ENCODE measurements around the gene CHURC1.
"Not testable (repeated sequence)": the region's sequence is repeated elsewhere in the genome, so short reads cannot be mapped to it uniquely, and the experiment has no call there.

The CHURC1 gene

DNA sequence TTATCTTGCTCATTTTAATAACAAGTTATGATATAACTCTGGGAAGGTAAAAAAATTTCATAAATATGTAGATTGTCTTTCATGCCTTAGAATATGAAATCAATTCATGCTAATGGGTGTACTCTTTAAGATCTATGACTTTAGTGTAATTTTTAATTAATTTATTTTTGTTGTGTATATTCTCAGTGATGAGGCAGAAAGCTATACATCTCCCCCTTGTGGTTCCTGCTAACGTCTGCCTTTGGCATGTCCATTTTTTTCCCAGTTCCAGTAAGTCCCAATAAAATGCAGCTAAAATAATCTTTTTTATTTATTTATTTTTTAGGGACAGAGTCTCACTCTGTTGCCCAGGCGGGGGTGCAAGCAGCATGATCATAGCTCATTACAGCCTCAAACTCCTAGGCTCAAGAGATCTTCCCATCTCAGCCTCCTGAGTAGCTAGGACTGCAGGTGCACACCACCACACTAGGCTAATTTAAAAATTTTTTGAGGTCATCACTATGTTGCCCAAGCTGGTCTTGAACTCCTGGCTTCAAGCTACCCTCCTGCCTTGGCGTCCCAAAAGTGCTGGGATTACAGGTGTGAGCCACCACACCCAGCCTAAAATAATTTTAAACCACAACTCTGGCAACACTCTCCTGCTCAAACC, 3.3 kb upstream of the CHURC1 start:
- no peak for DNase-seq

DNA sequence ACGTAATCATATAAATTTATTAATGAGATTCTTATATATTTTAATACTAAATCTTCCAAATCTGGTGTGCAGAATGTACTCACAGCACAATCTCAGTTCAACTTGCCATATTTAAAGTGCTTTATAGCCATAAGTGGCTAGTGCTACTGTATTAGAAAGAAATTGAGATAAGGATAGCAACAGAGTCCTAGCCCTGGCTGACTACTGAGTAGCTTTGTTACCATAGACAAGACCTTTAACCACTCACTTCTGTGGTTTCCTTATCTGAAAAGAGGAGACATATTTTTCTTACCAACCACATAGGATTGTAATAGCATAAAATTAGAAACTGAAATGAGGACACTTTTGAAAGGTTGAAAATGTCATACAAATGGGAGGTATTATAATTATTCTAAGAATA, 2.0 kb upstream of the CHURC1 start:
- DNase-seq: no peak

- not testable (repeated sequence) for DNase-seq
These were observed 778 bp upstream of the CHURC1 start for GRCh38 chr14:64913477-64913876.

DNA sequence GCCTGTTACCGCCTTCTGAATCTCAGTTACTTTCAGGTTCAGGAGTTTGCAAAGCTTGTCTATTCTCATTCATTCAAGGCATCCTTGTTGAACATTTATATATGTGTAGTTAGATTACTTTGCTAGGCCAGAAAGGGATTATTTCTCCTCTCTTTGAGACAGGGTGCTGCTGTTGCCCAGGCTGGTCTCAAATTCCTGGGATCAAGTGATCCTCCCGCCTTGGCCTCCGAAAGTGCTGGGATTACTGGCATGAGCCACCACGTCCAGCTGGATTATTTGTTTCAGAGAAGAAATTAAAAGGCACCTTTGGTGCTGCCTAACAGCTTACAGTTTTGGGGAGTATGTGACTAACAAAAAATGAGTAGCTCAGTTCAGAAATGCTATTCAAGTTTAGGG, 772 bp downstream of the CHURC1 start:
- DNase-seq: no peak

- no peak for DNase-seq
These were observed 1.5 kb downstream of the CHURC1 start for GRCh38 chr14:64915797-64916196.

DNA sequence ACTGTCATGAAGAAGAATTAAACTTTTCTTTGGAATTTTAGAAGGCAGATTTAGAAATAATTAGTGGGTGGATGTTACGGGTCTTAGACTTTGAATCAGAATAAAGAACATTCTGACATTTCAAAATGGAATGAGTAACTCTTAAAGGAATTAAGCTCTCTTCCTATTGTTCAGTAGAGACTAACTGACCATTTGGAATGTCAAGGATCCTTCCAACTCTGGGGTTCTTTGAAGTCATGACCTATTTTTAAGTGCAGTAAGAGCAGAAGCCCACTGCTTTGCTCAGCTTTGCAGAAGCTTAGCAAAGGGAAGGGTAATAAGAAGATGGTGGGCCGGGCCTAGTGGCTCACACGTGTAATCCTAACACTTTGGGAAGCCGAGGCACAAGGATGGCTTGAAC, 4.0 kb downstream of the CHURC1 start:
- no peak for DNase-seq

- no peak for DNase-seq
These were observed 5.0 kb downstream of the CHURC1 start for GRCh38 chr14:64919215-64919614.

- no peak for DNase-seq
These were observed 5.4 kb downstream of the CHURC1 start for GRCh38 chr14:64919618-64920017.

DNA sequence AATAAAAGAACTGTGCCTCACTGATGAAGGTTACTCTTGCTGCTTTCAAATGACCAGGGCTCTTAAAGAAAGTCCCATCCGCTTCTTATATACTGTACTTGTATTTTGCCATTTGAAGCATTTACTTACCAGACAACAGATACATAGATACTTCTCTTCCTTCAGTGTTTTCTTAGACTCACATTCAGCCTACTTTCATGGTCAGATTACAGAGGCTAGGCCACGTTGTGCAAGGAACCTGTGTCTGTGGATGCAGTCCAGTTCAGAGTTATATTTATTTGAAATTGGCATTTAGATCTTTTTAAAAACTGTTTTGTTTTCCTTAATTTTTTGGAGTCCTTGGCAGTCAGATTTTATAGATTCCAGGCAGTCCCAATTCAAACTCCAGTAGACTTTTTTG, 6.2 kb downstream of the CHURC1 start:
- DNase-seq: no peak

DNA sequence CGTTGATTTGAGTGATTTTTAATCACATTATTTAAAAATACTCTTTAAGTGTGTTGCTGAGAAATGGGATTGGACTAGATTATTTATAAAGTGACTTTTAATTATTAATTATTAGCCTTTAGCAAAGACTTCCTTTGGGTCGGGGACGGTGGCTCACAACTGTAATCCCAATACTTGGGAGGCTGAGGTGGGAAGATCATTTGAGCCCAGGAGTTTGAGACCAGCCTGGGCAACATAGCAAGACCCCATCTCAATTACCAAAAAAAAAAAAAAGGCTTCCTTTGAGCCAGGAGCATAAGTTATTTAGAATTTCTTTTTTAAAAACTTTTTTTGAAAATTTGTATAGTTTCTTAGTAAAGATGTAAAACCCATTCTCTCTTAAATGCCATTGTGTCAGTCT, 8.8 kb downstream of the CHURC1 start:
- DNase-seq: no peak

DNA sequence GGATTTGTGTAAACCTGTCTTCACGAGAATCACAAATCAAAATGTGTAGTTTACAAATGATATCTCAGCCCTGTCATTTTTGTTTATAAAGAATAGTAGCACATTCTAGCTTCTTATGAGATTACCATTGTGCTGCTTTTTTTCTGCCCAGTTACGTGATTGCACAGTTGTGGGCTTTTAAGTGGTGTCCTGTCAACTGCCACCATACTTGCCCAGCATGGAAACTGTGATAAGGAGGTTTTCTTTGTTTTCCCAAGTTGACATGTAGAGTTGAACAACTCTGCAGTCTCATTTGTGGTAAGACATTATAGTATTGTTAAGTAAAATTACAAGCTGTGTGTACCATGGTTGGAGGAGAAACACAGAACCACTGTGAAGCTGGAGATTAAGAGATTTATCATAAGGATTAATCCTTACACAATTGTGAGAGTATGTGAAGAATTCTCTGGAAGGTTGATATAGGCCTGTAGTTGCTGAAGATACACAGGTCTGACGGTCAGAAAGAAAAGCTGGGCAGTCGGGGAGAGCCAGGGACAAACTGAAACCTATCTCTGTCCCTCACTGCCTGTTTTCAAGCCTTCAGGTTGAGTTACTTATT, 12.2 kb downstream of the CHURC1 start:
- no peak for DNase-seq

- DNase-seq: no peak
These were observed 12.8 kb downstream of the CHURC1 start for GRCh38 chr14:64927031-64927430.

DNA sequence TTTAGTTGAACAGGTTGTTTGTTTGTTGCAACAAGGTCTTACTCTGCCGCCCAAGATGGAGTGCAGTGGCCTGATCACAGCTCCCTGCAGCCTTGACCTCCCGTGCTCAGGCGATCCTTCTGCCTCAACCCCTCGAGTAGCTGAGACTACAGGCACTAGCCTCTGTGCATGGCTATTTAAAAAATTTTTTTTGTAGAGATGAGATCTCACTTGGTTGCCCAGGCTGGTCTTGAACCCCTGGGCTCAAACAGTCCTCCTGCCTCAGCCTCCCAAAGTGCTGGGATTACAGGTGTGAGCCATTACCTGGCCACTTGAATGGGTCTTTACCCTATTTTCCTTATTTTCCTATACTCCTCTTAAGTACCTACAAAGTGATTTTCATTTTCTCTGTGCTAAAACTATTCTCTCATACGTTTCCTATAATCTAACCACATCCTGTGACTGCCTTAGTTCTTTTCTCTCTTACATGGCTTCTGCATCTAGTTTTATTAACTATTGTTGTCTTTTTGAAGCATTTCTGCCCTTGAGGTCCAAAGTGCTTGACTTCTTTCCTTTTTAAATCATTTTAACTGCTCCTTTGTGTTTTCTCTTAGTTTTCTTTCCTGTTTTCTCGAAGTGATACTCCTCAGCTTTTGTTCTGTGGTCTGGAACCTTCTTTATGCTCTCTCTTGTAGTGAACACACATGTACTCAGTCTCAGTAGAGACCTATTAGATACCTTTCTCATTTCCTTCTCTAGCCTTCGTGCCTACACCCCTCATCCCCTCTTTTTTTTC, 14.2 kb downstream of the CHURC1 start:
- DNase-seq: no peak

DNA sequence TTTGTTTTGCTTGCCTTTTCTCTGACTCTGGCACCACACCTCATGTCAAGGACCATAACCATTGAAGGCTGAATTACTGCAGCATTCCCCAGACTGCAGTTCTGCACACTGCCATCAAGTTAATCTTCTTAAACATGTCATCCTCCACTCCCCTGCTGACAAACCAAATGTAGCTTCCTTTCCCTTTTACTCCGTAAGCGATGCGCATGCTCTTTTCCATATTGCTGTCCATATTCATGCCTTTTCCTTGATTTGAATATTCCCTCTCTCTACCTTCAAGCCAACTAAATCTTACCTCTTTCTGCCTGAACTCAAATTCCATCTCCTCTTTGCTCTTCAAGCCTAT, 14.7 kb downstream of the CHURC1 start:
- DNase-seq: no peak

DNA sequence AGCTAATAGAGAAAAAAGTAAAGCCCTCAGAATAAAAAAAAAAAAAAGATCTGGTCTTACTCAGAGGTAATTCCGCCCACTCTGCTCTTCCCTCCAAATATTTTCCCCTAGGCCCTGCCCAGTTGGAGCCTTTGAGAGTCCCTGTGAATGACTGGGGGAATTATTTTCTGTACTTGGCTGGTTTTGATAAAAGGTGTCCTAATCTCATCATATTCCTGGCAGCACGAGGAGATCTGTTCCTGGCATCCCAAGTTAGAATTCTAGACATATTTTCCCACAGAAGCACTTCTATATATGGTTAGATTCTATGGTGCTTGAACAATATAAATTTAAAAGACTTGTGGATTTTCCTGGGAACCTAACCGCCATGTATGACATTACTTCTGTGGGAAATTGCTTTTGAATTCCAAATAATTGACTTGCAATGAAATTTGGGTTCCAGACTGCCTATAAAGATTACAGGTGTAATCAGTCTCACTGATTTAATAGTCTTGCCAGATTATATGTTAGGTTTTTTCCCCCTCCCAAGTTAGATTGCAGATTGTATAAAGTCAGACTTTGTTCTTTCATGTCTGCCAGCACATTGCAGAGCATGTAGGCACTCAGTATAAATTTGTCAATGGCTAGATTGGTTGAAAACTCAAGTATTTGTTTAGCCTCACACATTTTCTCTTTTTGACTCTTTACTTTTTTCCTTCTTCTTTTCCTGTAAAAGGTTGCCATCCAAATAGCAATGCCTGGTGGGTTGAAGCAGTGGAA, 16.0 kb downstream of the CHURC1 start:
- DNase-seq: no peak

GRCh38 chr14:64931123-64931522, 16.9 kb downstream of the CHURC1 start:
- no peak for DNase-seq

- no peak for DNase-seq
These were observed 18.0 kb downstream of the CHURC1 start for GRCh38 chr14:64932231-64932630.

- DNase-seq: no peak
These were observed 20.2 kb downstream of the CHURC1 start for GRCh38 chr14:64934338-64934929.

DNA sequence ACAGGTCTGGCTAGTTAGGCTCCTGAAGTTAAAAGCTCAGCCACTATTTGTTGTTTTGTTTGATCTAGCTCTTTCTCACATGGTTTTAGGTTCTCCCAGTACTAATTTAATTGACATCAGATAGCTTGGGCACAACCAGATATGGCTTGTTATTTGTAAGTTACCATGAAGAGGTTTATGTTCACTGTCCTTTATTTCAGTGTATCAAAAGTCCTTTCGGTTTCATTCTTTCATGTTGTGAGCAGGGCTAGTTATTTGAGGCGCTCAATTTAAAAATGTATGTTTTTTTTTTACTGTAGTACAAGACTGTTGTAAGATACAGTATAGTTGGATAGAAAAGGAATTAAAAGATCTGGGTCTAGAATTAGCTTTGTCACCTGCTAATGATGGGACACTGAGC, 21.3 kb downstream of the CHURC1 start:
- DNase-seq: no peak

GRCh38 chr14:64937171-64937820, 23.0 kb downstream of the CHURC1 start:
- DNase-seq: no peak

GRCh38 chr14:64937821-64938193, 23.6 kb downstream of the CHURC1 start:
- no peak for DNase-seq

GRCh38 chr14:64938972-64939816, 24.9 kb downstream of the CHURC1 start:
- DNase-seq: no peak
